ENCODE measurements around the gene DERA.

- no peak for TF ChIP-seq CTCF (IDR thresholded peaks at IDR 0.05)
- no peak for TF ChIP-seq POLR2A (IDR thresholded peaks at IDR 0.05)
These were observed 92.3 kb downstream of the DERA start for GRCh38 chr12:16003460-16003859.

Data from adrenal gland (tissue), 5 donors.